HepG2 (cell line): ENCODE measurements around the gene DCDC2C.

Source experiments
- CREB1 ChIP-seq, 2 experiments: fragments of 450-650 bp in 1 of 2; IDR thresholded peaks; 2 replicates each; pipeline ENCODE4 v1.6.1; 2016 to 2017; ENCODE audit warnings: control low read depth in 1 of 2, mild to moderate bottlenecking in 1 of 2, missing compliant biosample characterization in 1 of 2, missing genetic modification characterization in 1 of 2
- CREBL2 ChIP-seq: sonication (generic); formaldehyde crosslinking; IDR thresholded peaks from 2 replicates; pipeline ENCODE4 v1.8.1; 2023; ENCODE audit warnings: missing genetic modification reagents, mild to moderate bottlenecking, borderline replicate concordance
- FOSL1 ChIP-seq: sonication (generic); formaldehyde crosslinking; IDR thresholded peaks from 2 replicates; pipeline ENCODE4 v1.9.0; 2021; ENCODE audit warnings: missing genetic modification reagents, borderline replicate concordance
- GABPA ChIP-seq, 2 experiments: IDR thresholded peaks; 2 replicates each; pipeline ENCODE4 v1.6.1; 2011 to 2016; ENCODE audit warnings: low read depth in 2 of 2, low read length in 1 of 2, missing biosample characterization in 1 of 2, missing genetic modification characterization in 1 of 2
- HNF4G ChIP-seq, 2 experiments: sonication (generic) in 1 of 2; formaldehyde crosslinking in 1 of 2; IDR thresholded peaks; 2 replicates each; pipeline versions ENCODE4 v1.4.0 to v1.6.1; 2011 to 2020; ENCODE audit warnings: borderline replicate concordance in 2 of 2, low read depth in 2 of 2, mild to moderate bottlenecking in 2 of 2, low read length in 1 of 2, missing genetic modification reagents in 1 of 2, moderate library complexity in 1 of 2
- SUZ12 ChIP-seq: fragments of 150-350 bp; IDR thresholded peaks from 2 replicates; pipeline ENCODE4 v1.6.1; 2014; ENCODE audit warnings: low read depth, low read length
- TRIM22 ChIP-seq: fragments of 450-650 bp; IDR thresholded peaks from 2 replicates; pipeline ENCODE4 v1.6.1; 2017
- ZNF768 ChIP-seq: sonication (generic); formaldehyde crosslinking; IDR thresholded peaks from 2 replicates; pipeline ENCODE4 v1.4.0; 2020; ENCODE audit warnings: missing genetic modification reagents
- ZUFSP ChIP-seq: sonication (generic); formaldehyde crosslinking; IDR thresholded peaks from 2 replicates; pipeline ENCODE4 v1.9.0; 2021; ENCODE audit warnings: missing genetic modification reagents, mild to moderate bottlenecking, borderline replicate concordance
- TF ChIP-seq, protein P1 (sequence below): sonication (generic); formaldehyde crosslinking; IDR thresholded peaks from 2 replicates; pipeline ENCODE4 v1.8.1; 2023; ENCODE audit warnings: missing genetic modification reagents, inconsistent platforms, borderline replicate concordance

DNA sequence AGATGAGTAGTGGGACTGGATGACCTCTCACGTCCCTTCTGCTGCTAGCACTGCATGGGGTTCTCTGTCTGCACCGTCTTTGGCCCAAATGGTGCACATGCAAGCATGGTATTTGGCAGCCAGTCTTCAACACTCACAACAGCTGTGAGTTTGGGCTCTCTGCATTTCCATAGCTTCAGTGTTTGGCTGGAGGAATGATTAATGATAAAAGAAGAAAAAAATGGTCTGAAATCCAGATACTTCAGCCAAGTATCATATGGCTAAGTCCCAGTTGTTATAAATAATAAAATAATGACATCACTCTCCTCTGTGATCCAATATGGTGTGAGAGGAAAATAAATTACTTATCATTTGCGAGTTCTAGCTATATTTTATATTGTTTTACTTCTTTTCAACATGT lies 173.3 kb downstream of the DCDC2C start:
- TF ChIP-seq ZNF768, result no peak
- no peak for TF ChIP-seq CREBL2 (CRISPR knock-in tag)
- no peak for TF ChIP-seq GABPA (IDR thresholded peaks at IDR 0.05; ENCODE audit: low read depth, low read length)
- no peak for TF ChIP-seq GABPA (CRISPR knock-in tag; IDR thresholded peaks at IDR 0.05; ENCODE audit: low read depth)
- no peak for TF ChIP-seq ZUFSP (CRISPR knock-in tag)
- TF ChIP-seq FOSL1 (CRISPR knock-in tag), result no peak
- no peak for TF ChIP-seq TRIM22
- TF ChIP-seq SUZ12, result no peak
- no peak for TF ChIP-seq HNF4G (IDR thresholded peaks at IDR 0.05; ENCODE audit: borderline replicate concordance, low read depth, low read length)
- TF ChIP-seq HNF4G (CRISPR knock-in tag; IDR thresholded peaks at IDR 0.05; ENCODE audit: borderline replicate concordance, low read depth), result no peak
- TF ChIP-seq, protein P1, sequence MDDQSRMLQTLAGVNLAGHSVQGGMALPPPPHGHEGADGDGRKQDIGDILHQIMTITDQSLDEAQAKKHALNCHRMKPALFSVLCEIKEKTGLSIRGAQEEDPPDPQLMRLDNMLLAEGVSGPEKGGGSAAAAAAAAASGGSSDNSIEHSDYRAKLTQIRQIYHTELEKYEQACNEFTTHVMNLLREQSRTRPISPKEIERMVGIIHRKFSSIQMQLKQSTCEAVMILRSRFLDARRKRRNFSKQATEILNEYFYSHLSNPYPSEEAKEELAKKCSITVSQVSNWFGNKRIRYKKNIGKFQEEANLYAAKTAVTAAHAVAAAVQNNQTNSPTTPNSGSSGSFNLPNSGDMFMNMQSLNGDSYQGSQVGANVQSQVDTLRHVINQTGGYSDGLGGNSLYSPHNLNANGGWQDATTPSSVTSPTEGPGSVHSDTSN (CRISPR knock-in tag), result no peak
- no peak for TF ChIP-seq CREB1 (IDR thresholded peaks at IDR 0.05)
- TF ChIP-seq CREB1 (CRISPR knock-in tag; IDR thresholded peaks at IDR 0.05), result no peak
